Suprapubic skin (tissue), 4 donors: ENCODE data around the gene ZNF436. TPM values are rescaled to one million over a fixed set of nuclear protein-coding genes. Genes with fewer than 3 reads are reported as not detected.
"Not testable (repeated sequence)": the region's sequence is repeated elsewhere in the genome, so short reads cannot be mapped to it uniquely, and the experiment has no call there.

Experiments
- DNase-seq, 2 donors: peaks; one replicate each; pipeline ENCODE4 v3.0.0-alpha.2; 2019; ENCODE audit warnings: low spot score in 2 of 2
- H3K27ac ChIP-seq: fragments of 200-600 bp; sonication (generic); one replicate; pipeline ENCODE4 v1.5.1; 2019
- H3K27me3 ChIP-seq: fragments of 200-600 bp; sonication (generic); one replicate; pipeline ENCODE4 v1.5.1; 2019
- H3K36me3 ChIP-seq: fragments of 200-600 bp; sonication (generic); one replicate; pipeline ENCODE4 v1.5.1; 2019
- H3K4me1 ChIP-seq: fragments of 200-600 bp; sonication (generic); one replicate; pipeline ENCODE4 v1.5.1; 2019
- H3K4me3 ChIP-seq: fragments of 200-600 bp; sonication (generic); one replicate; pipeline ENCODE4 v1.5.1; 2019; ENCODE audit warnings: mild to moderate bottlenecking
- H3K9me3 ChIP-seq: fragments of 200-600 bp; sonication (generic); one replicate; pipeline ENCODE4 v1.5.1; 2019
- CTCF ChIP-seq, 2 donors: fragments of 200-600 bp in 1 of 2; fragments of 450-650 bp in 1 of 2; sonication (generic) in 1 of 2; IDR thresholded peaks; one replicate each; pipeline ENCODE4 v1.5.1; 2016 to 2019; ENCODE audit warnings: antibody characterized with exemption in 2 of 2, mild to moderate bottlenecking in 1 of 2, moderate library complexity in 1 of 2
- EP300 ChIP-seq: sonication (generic); formaldehyde crosslinking; IDR thresholded peaks from one replicate; pipeline ENCODE4 v1.6.1; 2017; ENCODE audit warnings: antibody characterized with exemption
- POLR2A ChIP-seq, 2 donors: fragments of 450-650 bp; IDR thresholded peaks; one replicate each; pipeline ENCODE4 v1.6.1; 2017; ENCODE audit warnings: antibody characterized with exemption in 2 of 2, mild to moderate bottlenecking in 2 of 2, moderate library complexity in 2 of 2
- POLR2AphosphoS5 ChIP-seq, 3 donors: sonication (generic); formaldehyde crosslinking; IDR thresholded peaks; one replicate each; pipeline ENCODE4 v1.6.1; 2017; ENCODE audit warnings: antibody characterized with exemption in 3 of 3
- WGBS: methylation state at CpG from one replicate; pipeline ENCODE4 v1.1.5; 2018; 5-methylcytosine and 5-hydroxymethylcytosine counted together
- total RNA-seq, 4 donors: library from RNA; depleted of rRNA; stranded (reverse); fragments of >200 nt; gene quantifications; one replicate each; pipeline ENCODE4 v1.1.0, GENCODE V29; 2016

ZNF436 gene
- total RNA-seq, 4 donors from 2014 or later: 21.1 to 38.2 (median 30.3) TPM

DNA sequence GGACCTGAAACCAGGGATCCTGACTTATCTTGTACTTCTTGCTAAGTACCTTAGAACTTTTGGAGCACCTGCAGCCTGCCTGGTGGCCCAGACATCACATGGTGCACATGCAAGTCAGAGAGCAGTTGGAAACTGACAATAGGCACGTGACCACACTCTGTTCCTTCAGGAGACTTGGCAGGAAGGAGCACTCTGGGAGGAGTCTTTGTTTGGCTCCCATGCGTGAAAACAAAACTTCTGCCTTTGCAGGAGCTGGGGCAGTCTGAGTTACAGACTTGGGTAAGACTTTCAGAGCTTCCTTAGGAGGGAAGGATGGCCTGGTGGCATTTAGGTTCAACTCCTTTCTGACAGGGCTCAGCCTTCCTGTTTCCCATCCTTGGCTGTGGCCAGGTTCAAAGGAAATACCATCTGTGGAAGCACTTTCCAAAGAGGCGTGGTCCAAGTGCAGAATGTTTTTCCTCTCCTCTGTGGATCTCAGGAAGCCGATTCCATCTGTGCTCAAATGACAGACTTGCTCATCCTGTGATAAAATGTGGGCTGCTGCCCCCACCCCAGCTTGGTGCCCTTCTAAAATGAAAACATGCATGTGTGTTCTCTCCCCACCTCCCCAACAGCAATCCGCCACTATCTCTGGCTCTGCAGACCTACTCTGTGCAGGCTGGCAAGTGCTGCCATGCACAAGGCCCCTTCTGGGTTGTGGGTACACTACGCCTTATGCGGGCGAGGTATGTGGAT, 14.1 kb upstream of the ZNF436 start:
- no peak for DNase-seq
- Histone ChIP-seq H3K36me3 (peaks cover 21% of the 10 kb centered on the region), H3K9me3 (no peaks in the 10 kb centered on the region), H3K4me3 (no peak overlapping the region), H3K27me3 (no peaks in the 10 kb centered on the region), H3K4me1 (peaks cover 26% of the 10 kb centered on the region), H3K27ac (peak overlapping the region; percentile 71)
- TF ChIP-seq EP300: no peak
- TF ChIP-seq POLR2A (IDR thresholded peaks at IDR 0.05): no peak
- no peak for TF ChIP-seq POLR2AphosphoS5 (IDR thresholded peaks at IDR 0.05)
- WGBS: 35% methylated on average over 8 of the region's 8 CpGs

GRCh38 chr1:23381233-23381885, 11.7 kb upstream of the ZNF436 start:
- H3K36me3 ChIP-seq: peaks cover 15% of the 10 kb centered on the region

GRCh38 chr1:23380719-23381118, 11.1 kb upstream of the ZNF436 start:
- H3K27ac ChIP-seq: no peak overlapping the region
- peaks cover 15% of the 10 kb centered on the region for H3K36me3 ChIP-seq
- H3K4me3 ChIP-seq: no peak overlapping the region
- H3K9me3 ChIP-seq: no peaks in the 10 kb centered on the region
- peaks cover 51% of the 10 kb centered on the region for H3K4me1 ChIP-seq
- no peak for TF ChIP-seq CTCF (IDR thresholded peaks at IDR 0.05)
- TF ChIP-seq POLR2A (IDR thresholded peaks at IDR 0.05): no peak
- TF ChIP-seq EP300: no peak
- TF ChIP-seq POLR2AphosphoS5 (IDR thresholded peaks at IDR 0.05): no peak
- no peak for DNase-seq
- WGBS: 47% methylated on average over 5 of the region's 5 CpGs
- no peaks in the 10 kb centered on the region for H3K27me3 ChIP-seq

More at GRCh38 chr1:23381233-23381885, 11.7 kb upstream of the ZNF436 start:
- Histone ChIP-seq H3K27me3 (no peaks in the 10 kb centered on the region), H3K4me3 (no peak overlapping the region), H3K4me1 (peaks cover 46% of the 10 kb centered on the region), H3K9me3 (no peaks in the 10 kb centered on the region), H3K27ac (no peak overlapping the region)
- 76% methylated on average over 5 of the region's 5 CpGs for WGBS
- no peak for TF ChIP-seq POLR2A (IDR thresholded peaks at IDR 0.05)
- TF ChIP-seq EP300: no peak
- TF ChIP-seq CTCF (IDR thresholded peaks at IDR 0.05): no peak
- no peak for TF ChIP-seq POLR2AphosphoS5 (IDR thresholded peaks at IDR 0.05)
- DNase-seq: no peak

DNA sequence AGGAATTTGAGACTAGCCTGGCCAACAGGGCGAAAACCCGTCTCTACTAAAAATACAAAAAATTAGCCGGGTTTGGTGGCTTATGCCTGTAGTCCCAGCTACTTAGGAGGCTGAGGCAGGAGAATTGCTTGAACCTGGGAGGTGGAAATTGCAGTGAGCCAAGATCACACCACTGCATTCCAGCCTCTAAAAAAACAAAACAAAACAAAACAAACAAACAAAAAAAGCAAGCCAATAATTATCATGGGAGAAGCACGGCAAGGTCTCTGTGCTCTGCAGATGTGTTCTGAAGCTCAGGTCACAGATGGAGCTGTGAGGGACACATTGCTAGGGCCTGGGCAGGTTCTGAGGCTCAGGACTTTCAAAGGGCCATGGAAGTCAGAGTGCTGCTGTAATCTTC, 10.6 kb upstream of the ZNF436 start:
- 65% methylated on average over 4 of the region's 4 CpGs for WGBS
- H3K27me3 ChIP-seq, H3K9me3 ChIP-seq, H3K27ac ChIP-seq, H3K4me3 ChIP-seq, DNase-seq: not testable (repeated sequence)
- Histone ChIP-seq H3K36me3 (peaks cover 15% of the 10 kb centered on the region), H3K4me1 (peaks cover 46% of the 10 kb centered on the region)

GRCh38 chr1:23376890-23377811, 7.5 kb upstream of the ZNF436 start:
- 38% methylated on average over 19 of the region's 19 CpGs for WGBS
- H3K9me3 ChIP-seq: no peaks in the 10 kb centered on the region
- H3K4me3 ChIP-seq: no peak overlapping the region
- peak overlapping the region; percentile 76 for H3K27ac ChIP-seq
- peaks cover 31% of the 10 kb centered on the region for H3K4me1 ChIP-seq
- no peak for DNase-seq
- no peak for TF ChIP-seq EP300
- TF ChIP-seq POLR2AphosphoS5 (IDR thresholded peaks at IDR 0.05): peak in 1 of 3 donors; percentile 5
- H3K27me3 ChIP-seq: no peaks in the 10 kb centered on the region
- peaks cover 10% of the 10 kb centered on the region for H3K36me3 ChIP-seq

GRCh38 chr1:23374079-23374735, 4.6 kb upstream of the ZNF436 start:
- WGBS: 85% methylated on average over 12 of the region's 12 CpGs
- not testable (repeated sequence) for H3K27ac ChIP-seq, H3K4me3 ChIP-seq, H3K36me3 ChIP-seq, DNase-seq, H3K9me3 ChIP-seq, H3K27me3 ChIP-seq
- peaks cover 59% of the 10 kb centered on the region for H3K4me1 ChIP-seq
